ENCODE measurements around the gene GORASP1. TPM values are rescaled to one million over a fixed set of nuclear protein-coding genes. Genes with fewer than 3 reads are reported as not detected.

GORASP1 gene
- total RNA-seq, 8 experiments from 2014 or later, result 25.9 to 67.3 (median 38.2) TPM

- H3K4me1 ChIP-seq (replicated peaks in 1 of 2), result peaks cover 10 to 12% of the 10 kb centered on the region in 2 donors
- no peak for ATAC-seq (replicated peaks in 6 of 8)
- no peak overlapping the region for H3K4me3 ChIP-seq
- no peak overlapping the region for H3K27ac ChIP-seq
- 33 to 80% (median 72%) methylated on average over 1 to 3 of the region's 4 CpGs; no CpG with 5 or more reads in 6 of the 10 experiments for WGBS, 10 experiments
- in situ Hi-C loops (cut with MboI; ENCODE audit: low pct_unique_long_range_greater_than_20kb in 2 of 9, low sequenced_read_pairs in 9 of 9, unreplicated experiment in 9 of 9), result loop anchor here in 1 of 9 experiments (25.0 kb wide), 1 partner anchor 184 kb away; the partner anchor contains the start of gene CX3CR1
Observed at GRCh38 chr3:39103324-39103693, 4.1 kb downstream of the GORASP1 start.

- H3K4me1 ChIP-seq (replicated peaks in 1 of 2), result peaks cover 8 to 12% of the 10 kb centered on the region in 2 donors
- H3K27ac ChIP-seq, result no peak overlapping the region
- WGBS, 10 experiments, result 33 to 100% (median 87%) methylated on average over 1 to 5 of the region's 8 CpGs; no CpG with 5 or more reads in 5 of the 10 experiments
- in situ Hi-C loops (cut with MboI; ENCODE audit: low pct_unique_long_range_greater_than_20kb in 2 of 9, low sequenced_read_pairs in 9 of 9, unreplicated experiment in 9 of 9), result loop anchor here in 1 of 9 experiments (25.0 kb wide), 1 partner anchor 185 kb away; the partner anchor contains the start of gene CX3CR1
- H3K4me3 ChIP-seq, result no peak overlapping the region
- ATAC-seq (replicated peaks in 6 of 8), result no peak
Observed at GRCh38 chr3:39102504-39103323, 4.7 kb downstream of the GORASP1 start.

GRCh38 chr3:39101022-39101689 is 6.3 kb downstream of the GORASP1 start:
- Histone ChIP-seq H3K27ac (no peak overlapping the region), H3K4me1 (replicated peaks in 1 of 2) (peaks cover 7 to 17% of the 10 kb centered on the region in 2 donors), H3K4me3 (no peak overlapping the region)
- 63 to 100% methylated on average over 1 of the region's 5 CpGs; no CpG with 5 or more reads in 8 of the 10 experiments for whole genome bisulfite sequencing, 10 experiments
- in situ Hi-C loops (cut with MboI; ENCODE audit: low pct_unique_long_range_greater_than_20kb in 2 of 9, low sequenced_read_pairs in 9 of 9, unreplicated experiment in 9 of 9), result loop anchor here in 1 of 9 experiments (25.0 kb wide), 1 partner anchor 186 kb away; the partner anchor contains the start of gene CX3CR1
- ATAC-seq (replicated peaks in 6 of 8), result peak in 3 of 8 experiments; percentile 59 to 66 (median 63)

- no peak overlapping the region for H3K27ac ChIP-seq
- WGBS, 10 experiments, result 94 to 100% methylated on average over 1 to 2 of the region's 9 CpGs; no CpG with 5 or more reads in 8 of the 10 experiments
Observed at GRCh38 chr3:39100500-39100886, 6.9 kb downstream of the GORASP1 start.

GRCh38 chr3:39099738-39100499 is 7.5 kb downstream of the GORASP1 start:
- Histone ChIP-seq H3K4me1 (replicated peaks in 1 of 2) (peaks cover 0 to 6% of the 10 kb centered on the region in 2 donors), H3K4me3 (no peak overlapping the region), H3K27ac (no peak overlapping the region)
- ATAC-seq (replicated peaks in 6 of 8), result no peak
- in situ Hi-C loops (cut with MboI; ENCODE audit: low pct_unique_long_range_greater_than_20kb in 2 of 9, low sequenced_read_pairs in 9 of 9, unreplicated experiment in 9 of 9), result loop anchor here in 1 of 9 experiments (25.0 kb wide), 1 partner anchor 187 kb away; the partner anchor contains the start of gene CX3CR1
- 100% methylated on average over 1 of the region's 2 CpGs; no CpG with 5 or more reads in 8 of the 10 experiments for WGBS, 10 experiments

More at GRCh38 chr3:39100500-39100886, 6.9 kb downstream of the GORASP1 start:
- peaks cover under 1 to 11% of the 10 kb centered on the region in 2 donors for H3K4me1 ChIP-seq (replicated peaks in 1 of 2)
- H3K4me3 ChIP-seq, result no peak overlapping the region
- in situ Hi-C loops (cut with MboI; ENCODE audit: low pct_unique_long_range_greater_than_20kb in 2 of 9, low sequenced_read_pairs in 9 of 9, unreplicated experiment in 9 of 9), result loop anchor here in 1 of 9 experiments (25.0 kb wide), 1 partner anchor 187 kb away; the partner anchor contains the start of gene CX3CR1
- no peak for ATAC-seq (replicated peaks in 6 of 8)

- Histone ChIP-seq H3K4me3 (no peak overlapping the region), H3K27ac (no peak overlapping the region), H3K4me1 (replicated peaks in 1 of 2) (peaks cover 0 to 6% of the 10 kb centered on the region in 2 donors)
- in situ Hi-C loops (cut with MboI; ENCODE audit: low pct_unique_long_range_greater_than_20kb in 2 of 9, low sequenced_read_pairs in 9 of 9, unreplicated experiment in 9 of 9), result no loop called here
- no peak for ATAC-seq (replicated peaks in 6 of 8)
- WGBS, 10 experiments, result no CpG with 5 or more reads among the region's 1 CpG
Observed at GRCh38 chr3:39099242-39099641, 8.2 kb downstream of the GORASP1 start.

GRCh38 chr3:39098473-39099000 is 8.9 kb downstream of the GORASP1 start:
- Histone ChIP-seq H3K27ac (no peak overlapping the region), H3K4me1 (replicated peaks in 1 of 2) (peaks cover 0 to 6% of the 10 kb centered on the region in 2 donors), H3K4me3 (no peak overlapping the region)
- in situ Hi-C loops (cut with MboI; ENCODE audit: low pct_unique_long_range_greater_than_20kb in 2 of 9, low sequenced_read_pairs in 9 of 9, unreplicated experiment in 9 of 9), result no loop called here
- no peak for ATAC-seq (replicated peaks in 6 of 8)
- 95 to 100% (median 100%) methylated on average over 1 to 3 of the region's 8 CpGs; no CpG with 5 or more reads in 5 of the 10 experiments for WGBS, 10 experiments

GRCh38 chr3:39097716-39098472 is 9.5 kb downstream of the GORASP1 start:
- peak in 4 of 8 experiments; percentile 11 to 12 (median 12) for ATAC-seq (replicated peaks in 6 of 8)
- 78 to 100% (median 92%) methylated on average over 1 to 2 of the region's 8 CpGs; no CpG with 5 or more reads in 6 of the 10 experiments for WGBS, 10 experiments
- Histone ChIP-seq H3K4me3 (no peak overlapping the region), H3K4me1 (replicated peaks in 1 of 2) (peaks cover 0 to 6% of the 10 kb centered on the region in 2 donors), H3K27ac (no peak overlapping the region)
- in situ Hi-C loops (cut with MboI; ENCODE audit: low pct_unique_long_range_greater_than_20kb in 2 of 9, low sequenced_read_pairs in 9 of 9, unreplicated experiment in 9 of 9), result no loop called here

- peak in 5 of 8 experiments; percentile 41 to 94 (median 81) for ATAC-seq (replicated peaks in 6 of 8)
- WGBS, 10 experiments, result 0 to 70% (median 20%) methylated on average over 1 to 3 of the region's 3 CpGs; no CpG with 5 or more reads in 5 of the 10 experiments
- Histone ChIP-seq H3K4me1 (replicated peaks in 1 of 2) (peaks cover 0 to 6% of the 10 kb centered on the region in 2 donors), H3K4me3 (no peak overlapping the region), H3K27ac (no peak overlapping the region)
- in situ Hi-C loops (cut with MboI; ENCODE audit: low pct_unique_long_range_greater_than_20kb in 2 of 9, low sequenced_read_pairs in 9 of 9, unreplicated experiment in 9 of 9), result no loop called here
Observed at GRCh38 chr3:39096775-39097174, 10.7 kb downstream of the GORASP1 start.

- ATAC-seq (replicated peaks in 6 of 8), result no peak
- in situ Hi-C loops (cut with MboI; ENCODE audit: low pct_unique_long_range_greater_than_20kb in 2 of 9, low sequenced_read_pairs in 9 of 9, unreplicated experiment in 9 of 9), result no loop called here
- H3K27ac ChIP-seq, result no peak overlapping the region
Observed at GRCh38 chr3:39095778-39096177, 11.6 kb downstream of the GORASP1 start.

GRCh38 chr3:39094851-39095677 is 12.4 kb downstream of the GORASP1 start:
- Histone ChIP-seq H3K27ac (no peak overlapping the region), H3K4me3 (no peak overlapping the region), H3K4me1 (replicated peaks in 1 of 2) (peaks cover 0 to 6% of the 10 kb centered on the region in 2 donors)
- no peak for ATAC-seq (replicated peaks in 6 of 8)
- in situ Hi-C loops (cut with MboI; ENCODE audit: low pct_unique_long_range_greater_than_20kb in 2 of 9, low sequenced_read_pairs in 9 of 9, unreplicated experiment in 9 of 9), result no loop called here
- 56 to 100% (median 94%) methylated on average over 1 to 6 of the region's 7 CpGs for WGBS, 10 experiments

More at GRCh38 chr3:39095778-39096177, 11.6 kb downstream of the GORASP1 start:
- WGBS, 10 experiments, result 66 to 100% (median 79%) methylated on average over 1 to 3 of the region's 3 CpGs; no CpG with 5 or more reads in 4 of the 10 experiments
- no peak overlapping the region for H3K4me3 ChIP-seq
- peaks cover 0 to 6% of the 10 kb centered on the region in 2 donors for H3K4me1 ChIP-seq (replicated peaks in 1 of 2)

Measured in motor neuron (in vitro differentiated cells).